ENCODE data around the gene ITPKB.
A peak's percentile ranks its signal among the peaks of the same experiment; 100 is the strongest.
"Not testable (repeated sequence)": the region's sequence is repeated elsewhere in the genome, so short reads cannot be mapped to it uniquely, and the experiment has no call there.

The ITPKB gene

GRCh38 chr1:226738995-226739695, at the start of gene ITPKB:
TSS of gene ITPKB (minus strand) at chr1:226739282. CDS start at chr1:226737458, 1,824 bp downstream.
- peak; percentile 66 to 74 for DNase-seq

- no peak for DNase-seq
Measured at GRCh38 chr1:226787638-226788037, 48.6 kb upstream of the ITPKB start.

- no peak for DNase-seq
Measured at GRCh38 chr1:226787071-226787470, 48.0 kb upstream of the ITPKB start.

GRCh38 chr1:226786550-226786949, 47.5 kb upstream of the ITPKB start:
- DNase-seq: no peak

GRCh38 chr1:226785805-226786204, 46.7 kb upstream of the ITPKB start:
- no peak for DNase-seq

GRCh38 chr1:226784081-226785049, 45.3 kb upstream of the ITPKB start:
- DNase-seq: no peak

GRCh38 chr1:226782845-226783601, 43.9 kb upstream of the ITPKB start:
- no peak for DNase-seq

GRCh38 chr1:226781937-226782609, 43.0 kb upstream of the ITPKB start:
- no peak for DNase-seq

GRCh38 chr1:226779561-226779960, 40.5 kb upstream of the ITPKB start:
- DNase-seq: no peak

GRCh38 chr1:226778657-226779058, 39.6 kb upstream of the ITPKB start:
- no peak for DNase-seq

- DNase-seq: no peak
Measured at GRCh38 chr1:226776975-226777374, 37.9 kb upstream of the ITPKB start.

- no peak for DNase-seq
Measured at GRCh38 chr1:226776066-226776465, 37.0 kb upstream of the ITPKB start.

GRCh38 chr1:226772446-226773139, 33.5 kb upstream of the ITPKB start:
- no peak for DNase-seq

GRCh38 chr1:226767170-226767569, 28.1 kb upstream of the ITPKB start:
- not testable (repeated sequence) for DNase-seq

GRCh38 chr1:226766565-226766964, 27.5 kb upstream of the ITPKB start:
- DNase-seq: no peak

- no peak for DNase-seq
Measured at GRCh38 chr1:226764533-226764932, 25.5 kb upstream of the ITPKB start.

- DNase-seq: peak; percentile 30 to 55
Measured at GRCh38 chr1:226763905-226764264, 24.8 kb upstream of the ITPKB start.

- DNase-seq: no peak
Measured at GRCh38 chr1:226762988-226763904, 24.2 kb upstream of the ITPKB start.

- DNase-seq: no peak
Measured at GRCh38 chr1:226762055-226762454, 23.0 kb upstream of the ITPKB start.

GRCh38 chr1:226761322-226761721, 22.2 kb upstream of the ITPKB start:
- DNase-seq: no peak

All from activated CD4-positive, alpha-beta T cell treated with anti-CD3 and anti-CD28 coated beads for 4 hours (primary cell).